Vagina (tissue), 2 donors: Measurements from ENCODE around the gene LGALS1. TPM values are rescaled to one million over a fixed set of nuclear protein-coding genes. Genes with fewer than 3 reads are reported as not detected.
A peak's percentile ranks its signal among the peaks of the same experiment; 100 is the strongest.

ENCODE experiments used
- DNase-seq, 2 donors: peaks; one replicate each; pipeline ENCODE4 v3.0.0-alpha.2; 2017; ENCODE audit errors: extremely low spot score in 2 of 2
- H3K27ac ChIP-seq: fragments of 200-600 bp; sonication (generic); one replicate; pipeline ENCODE4 v1.5.1; 2019
- H3K27me3 ChIP-seq: fragments of 200-600 bp; sonication (generic); one replicate; pipeline ENCODE4 v1.5.1; 2019
- H3K36me3 ChIP-seq, 2 donors: fragments of 200-600 bp; sonication (generic); one replicate each; pipeline ENCODE4 v1.5.1; 2017 to 2019
- H3K4me1 ChIP-seq: fragments of 200-600 bp; sonication (generic); one replicate; pipeline ENCODE4 v1.5.1; 2019
- H3K4me3 ChIP-seq, 2 donors: fragments of 200-600 bp; sonication (generic); 1 replicate in 1 of 2; 2 replicates in 1 of 2; pipeline ENCODE4 v1.5.1; 2016 to 2019
- H3K9me3 ChIP-seq: fragments of 200-600 bp; sonication (generic); one replicate; pipeline ENCODE4 v1.5.1; 2019
- POLR2A ChIP-seq, 2 donors: fragments of 450-650 bp; IDR thresholded peaks; one replicate each; pipeline ENCODE4 v1.6.1; 2017; ENCODE audit warnings: antibody characterized with exemption in 2 of 2, mild to moderate bottlenecking in 2 of 2, moderate library complexity in 2 of 2
- POLR2AphosphoS5 ChIP-seq, 2 donors: sonication (generic); formaldehyde crosslinking; IDR thresholded peaks; one replicate each; pipeline ENCODE4 v1.9.0; 2017; ENCODE audit warnings: antibody characterized with exemption in 2 of 2, mild to moderate bottlenecking in 2 of 2, low read depth in 1 of 2; ENCODE audit not compliant: insufficient read depth in 1 of 2
- intact Hi-C: fragments of 100-400 bp; cut with DNase I; formaldehyde crosslinking; loops from one replicate; pipeline ENCODE4 v1.15.1; 2023
- total RNA-seq: library from RNA; depleted of rRNA; stranded (reverse); fragments of >200 nt; gene quantifications from one replicate; pipeline ENCODE4 v1.2.3, GENCODE V29; 2016
- TF ChIP-seq, protein P1 (sequence below), 3 experiments: fragments of 450-650 bp in 2 of 3; fragments of 200-600 bp in 1 of 3; sonication (generic) in 1 of 3; IDR thresholded peaks; one replicate each; pipeline ENCODE4 v1.5.1; 2017 to 2019; ENCODE audit warnings: antibody characterized with exemption in 3 of 3, mild to moderate bottlenecking in 2 of 3, moderate library complexity in 2 of 3

The LGALS1 gene
- total RNA-seq, 1 donor from 2014 or later, result 1,638 TPM

GRCh38 chr22:37680191-37680851, 4.9 kb downstream of the LGALS1 start:
- no peak overlapping the region for H3K4me3 ChIP-seq
- no peak for DNase-seq
- peak overlapping the region; percentile 42 for H3K27ac ChIP-seq
- intact Hi-C loops, result loop anchor here (5.0 kb wide), 2 partner anchors 53 to 67 kb away; no protein-coding TSS in a partner anchor
- H3K9me3 ChIP-seq, result no peaks in the 10 kb centered on the region
- TF ChIP-seq POLR2AphosphoS5 (IDR thresholded peaks at IDR 0.05; ENCODE audit: insufficient read depth in 1 of 2, low read depth in 1 of 2) (no peak), POLR2A (IDR thresholded peaks at IDR 0.05) (no peak)
- TF ChIP-seq, protein P1, sequence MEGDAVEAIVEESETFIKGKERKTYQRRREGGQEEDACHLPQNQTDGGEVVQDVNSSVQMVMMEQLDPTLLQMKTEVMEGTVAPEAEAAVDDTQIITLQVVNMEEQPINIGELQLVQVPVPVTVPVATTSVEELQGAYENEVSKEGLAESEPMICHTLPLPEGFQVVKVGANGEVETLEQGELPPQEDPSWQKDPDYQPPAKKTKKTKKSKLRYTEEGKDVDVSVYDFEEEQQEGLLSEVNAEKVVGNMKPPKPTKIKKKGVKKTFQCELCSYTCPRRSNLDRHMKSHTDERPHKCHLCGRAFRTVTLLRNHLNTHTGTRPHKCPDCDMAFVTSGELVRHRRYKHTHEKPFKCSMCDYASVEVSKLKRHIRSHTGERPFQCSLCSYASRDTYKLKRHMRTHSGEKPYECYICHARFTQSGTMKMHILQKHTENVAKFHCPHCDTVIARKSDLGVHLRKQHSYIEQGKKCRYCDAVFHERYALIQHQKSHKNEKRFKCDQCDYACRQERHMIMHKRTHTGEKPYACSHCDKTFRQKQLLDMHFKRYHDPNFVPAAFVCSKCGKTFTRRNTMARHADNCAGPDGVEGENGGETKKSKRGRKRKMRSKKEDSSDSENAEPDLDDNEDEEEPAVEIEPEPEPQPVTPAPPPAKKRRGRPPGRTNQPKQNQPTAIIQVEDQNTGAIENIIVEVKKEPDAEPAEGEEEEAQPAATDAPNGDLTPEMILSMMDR (IDR thresholded peaks at IDR 0.05), result no peak
- H3K27me3 ChIP-seq, result no peaks in the 10 kb centered on the region
- H3K4me1 ChIP-seq, result peaks cover 52% of the 10 kb centered on the region
- peaks cover 0 to 8% of the 10 kb centered on the region in 2 donors for H3K36me3 ChIP-seq

DNA sequence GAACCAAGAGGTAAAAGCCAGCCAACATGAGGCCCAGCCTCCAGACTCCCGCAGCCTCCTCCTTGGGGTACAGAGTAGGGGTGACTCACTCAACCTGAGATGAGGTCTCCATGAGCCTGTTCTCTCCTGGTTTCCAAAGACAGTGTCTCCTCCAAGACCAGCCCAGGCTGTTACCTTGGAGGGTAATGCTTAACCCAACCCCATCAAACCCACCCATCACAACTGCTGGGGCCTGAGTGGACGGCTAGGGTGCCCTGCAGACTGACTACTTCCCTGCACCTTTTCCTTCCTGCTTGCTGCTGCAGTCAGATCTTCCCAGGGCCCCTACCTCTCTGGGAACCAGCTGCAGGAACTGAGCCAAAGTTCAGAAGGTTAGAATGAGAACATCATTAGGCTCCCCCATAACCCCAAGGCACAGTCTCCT, 5.6 kb downstream of the LGALS1 start:
- H3K4me1 ChIP-seq, result peaks cover 46% of the 10 kb centered on the region
- no peaks in the 10 kb centered on the region for H3K9me3 ChIP-seq
- no peak for TF ChIP-seq POLR2AphosphoS5 (IDR thresholded peaks at IDR 0.05; ENCODE audit: insufficient read depth in 1 of 2, low read depth in 1 of 2)
- no peak for TF ChIP-seq POLR2A (IDR thresholded peaks at IDR 0.05)
- TF ChIP-seq, protein P1 (IDR thresholded peaks at IDR 0.05), result no peak
- peak overlapping the region; percentile 42 for H3K27ac ChIP-seq
- intact Hi-C loops, result loop anchor here (5.0 kb wide), 2 partner anchors 54 to 66 kb away; no protein-coding TSS in a partner anchor
- no peak overlapping the region for H3K4me3 ChIP-seq
- H3K27me3 ChIP-seq, result no peaks in the 10 kb centered on the region
- H3K36me3 ChIP-seq, result peaks cover 0 to 8% of the 10 kb centered on the region in 2 donors
- no peak for DNase-seq

- H3K4me3 ChIP-seq, result no peak overlapping the region
- no peaks in the 10 kb centered on the region for H3K27me3 ChIP-seq
- H3K4me1 ChIP-seq, result peaks cover 40% of the 10 kb centered on the region
- DNase-seq, result no peak
- H3K27ac ChIP-seq, result peak overlapping the region; percentile 42
- intact Hi-C loops, result loop anchor here (5.0 kb wide), 2 partner anchors 54 to 66 kb away; no protein-coding TSS in a partner anchor
- TF ChIP-seq, protein P1 (IDR thresholded peaks at IDR 0.05), result peak; percentile 52 to 94 (median 78)
- TF ChIP-seq POLR2A (IDR thresholded peaks at IDR 0.05), result no peak
- H3K36me3 ChIP-seq, result peaks cover 0 to 8% of the 10 kb centered on the region in 2 donors
- H3K9me3 ChIP-seq, result no peaks in the 10 kb centered on the region
These were observed 6.2 kb downstream of the LGALS1 start for GRCh38 chr22:37681556-37682049.

- intact Hi-C loops, result loop anchor here (5.0 kb wide), 2 partner anchors 58 to 62 kb away; no protein-coding TSS in a partner anchor
- no peak for DNase-seq
- H3K27ac ChIP-seq, result no peak overlapping the region
- H3K4me3 ChIP-seq, result no peak overlapping the region
- no peaks in the 10 kb centered on the region for H3K9me3 ChIP-seq
- peaks cover 0 to 2% of the 10 kb centered on the region in 2 donors for H3K36me3 ChIP-seq
- peaks cover 23% of the 10 kb centered on the region for H3K4me1 ChIP-seq
- H3K27me3 ChIP-seq, result no peaks in the 10 kb centered on the region
- TF ChIP-seq POLR2A (IDR thresholded peaks at IDR 0.05) (no peak), POLR2AphosphoS5 (IDR thresholded peaks at IDR 0.05; ENCODE audit: insufficient read depth in 1 of 2, low read depth in 1 of 2) (no peak)
- TF ChIP-seq, protein P1 (IDR thresholded peaks at IDR 0.05), result no peak
These were observed 9.6 kb downstream of the LGALS1 start for GRCh38 chr22:37684803-37685615.
